Parathyroid adenoma (tissue), 2 donors: ENCODE data around the gene LRSAM1.

Source experiments
- H2AFZ ChIP-seq: fragments of 300-600 bp; sonication (generic); one replicate; pipeline ENCODE4 v1.7.0; 2017; ENCODE audit warnings: antibody characterized with exemption, mild to moderate bottlenecking
- H3K27ac ChIP-seq: fragments of 300-600 bp; sonication (generic); one replicate; pipeline ENCODE4 v1.7.0; 2017
- H3K27me3 ChIP-seq: fragments of 300-600 bp; sonication (generic); one replicate; pipeline ENCODE4 v1.7.0; 2017; ENCODE audit warnings: low read length; ENCODE audit not compliant: control insufficient read depth, insufficient read depth
- H3K36me3 ChIP-seq: fragments of 300-600 bp; sonication (generic); one replicate; pipeline ENCODE4 v1.7.0; 2017; ENCODE audit warnings: low read length; ENCODE audit not compliant: control insufficient read depth, insufficient read depth
- H3K4me1 ChIP-seq: fragments of 300-600 bp; sonication (generic); one replicate; pipeline ENCODE4 v1.7.0; 2017; ENCODE audit warnings: control low read depth
- H3K4me2 ChIP-seq: fragments of 300-600 bp; sonication (generic); one replicate; pipeline ENCODE4 v1.7.0; 2017; ENCODE audit warnings: low read length
- H3K4me3 ChIP-seq: fragments of 300-600 bp; sonication (generic); one replicate; pipeline ENCODE4 v1.7.0; 2017; ENCODE audit warnings: low read depth, low read length
- H3K79me2 ChIP-seq: fragments of 300-600 bp; sonication (generic); one replicate; pipeline ENCODE4 v1.7.0; 2017; ENCODE audit warnings: control low read depth
- H3K9ac ChIP-seq: fragments of 300-600 bp; sonication (generic); one replicate; pipeline ENCODE4 v1.7.0; 2017; ENCODE audit warnings: mild to moderate bottlenecking
- H3K9me3 ChIP-seq: fragments of 300-600 bp; sonication (generic); one replicate; pipeline ENCODE4 v1.7.0; 2017; ENCODE audit warnings: low read length; ENCODE audit not compliant: control insufficient read depth
- TF ChIP-seq, protein P1 (sequence below): fragments of 300-600 bp; sonication (generic); IDR thresholded peaks from one replicate; pipeline ENCODE4 v1.7.0; 2017; ENCODE audit warnings: antibody characterized with exemption, mild to moderate bottlenecking
- donor health status: primary hyperparathyroidism.

The LRSAM1 gene

GRCh38 chr9:127415141-127415540, 36.2 kb upstream of the LRSAM1 start:
- no peaks in the 10 kb centered on the region for H3K27me3 ChIP-seq
- no peak overlapping the region for H3K9ac ChIP-seq
- H3K9me3 ChIP-seq: no peaks in the 10 kb centered on the region
- no peak overlapping the region for H3K4me3 ChIP-seq
- TF ChIP-seq, protein P1, sequence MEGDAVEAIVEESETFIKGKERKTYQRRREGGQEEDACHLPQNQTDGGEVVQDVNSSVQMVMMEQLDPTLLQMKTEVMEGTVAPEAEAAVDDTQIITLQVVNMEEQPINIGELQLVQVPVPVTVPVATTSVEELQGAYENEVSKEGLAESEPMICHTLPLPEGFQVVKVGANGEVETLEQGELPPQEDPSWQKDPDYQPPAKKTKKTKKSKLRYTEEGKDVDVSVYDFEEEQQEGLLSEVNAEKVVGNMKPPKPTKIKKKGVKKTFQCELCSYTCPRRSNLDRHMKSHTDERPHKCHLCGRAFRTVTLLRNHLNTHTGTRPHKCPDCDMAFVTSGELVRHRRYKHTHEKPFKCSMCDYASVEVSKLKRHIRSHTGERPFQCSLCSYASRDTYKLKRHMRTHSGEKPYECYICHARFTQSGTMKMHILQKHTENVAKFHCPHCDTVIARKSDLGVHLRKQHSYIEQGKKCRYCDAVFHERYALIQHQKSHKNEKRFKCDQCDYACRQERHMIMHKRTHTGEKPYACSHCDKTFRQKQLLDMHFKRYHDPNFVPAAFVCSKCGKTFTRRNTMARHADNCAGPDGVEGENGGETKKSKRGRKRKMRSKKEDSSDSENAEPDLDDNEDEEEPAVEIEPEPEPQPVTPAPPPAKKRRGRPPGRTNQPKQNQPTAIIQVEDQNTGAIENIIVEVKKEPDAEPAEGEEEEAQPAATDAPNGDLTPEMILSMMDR: no peak
- no peak overlapping the region for H3K27ac ChIP-seq
- H3K36me3 ChIP-seq: no peaks in the 10 kb centered on the region
- H3K4me1 ChIP-seq: no peaks in the 10 kb centered on the region
- no peak overlapping the region for H3K4me2 ChIP-seq
- H3K79me2 ChIP-seq: no peaks in the 10 kb centered on the region
- H2AFZ ChIP-seq: no peak overlapping the region

DNA sequence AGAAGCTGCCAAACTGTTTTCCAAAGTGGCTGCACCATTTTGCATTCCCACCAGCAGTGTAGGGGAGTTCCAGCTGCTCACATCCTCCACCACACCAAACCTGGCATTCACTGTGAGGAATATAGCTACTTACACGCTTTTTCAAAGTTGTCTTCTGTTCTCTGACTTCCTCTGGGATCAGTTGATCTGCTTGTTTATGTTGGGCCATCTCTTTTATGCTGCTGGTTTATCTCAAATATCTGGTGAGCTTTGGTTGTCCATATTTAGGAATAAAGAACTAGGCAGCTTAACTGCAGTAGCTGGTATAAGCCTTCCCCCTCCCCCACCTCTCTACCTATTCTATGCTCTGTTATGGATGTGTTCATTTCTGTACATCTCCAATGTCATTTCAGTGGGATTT, 35.7 kb upstream of the LRSAM1 start:
- no peaks in the 10 kb centered on the region for H3K79me2 ChIP-seq
- no peak overlapping the region for H3K4me3 ChIP-seq
- TF ChIP-seq, protein P1: no peak
- H3K27me3 ChIP-seq: no peaks in the 10 kb centered on the region
- no peak overlapping the region for H3K4me2 ChIP-seq
- H3K4me1 ChIP-seq: no peaks in the 10 kb centered on the region
- H2AFZ ChIP-seq: no peak overlapping the region
- H3K9ac ChIP-seq: no peak overlapping the region
- H3K27ac ChIP-seq: no peak overlapping the region
- H3K36me3 ChIP-seq: no peaks in the 10 kb centered on the region
- no peaks in the 10 kb centered on the region for H3K9me3 ChIP-seq

- TF ChIP-seq, protein P1: no peak
- Histone ChIP-seq H3K79me2 (no peaks in the 10 kb centered on the region), H3K27me3 (no peaks in the 10 kb centered on the region), H3K36me3 (no peaks in the 10 kb centered on the region), H3K4me3 (no peak overlapping the region), H2AFZ (no peak overlapping the region), H3K27ac (no peak overlapping the region), H3K9me3 (no peaks in the 10 kb centered on the region), H3K4me1 (no peaks in the 10 kb centered on the region), H3K4me2 (no peak overlapping the region), H3K9ac (no peak overlapping the region)
These were observed 33.9 kb upstream of the LRSAM1 start for GRCh38 chr9:127417131-127418036.

DNA sequence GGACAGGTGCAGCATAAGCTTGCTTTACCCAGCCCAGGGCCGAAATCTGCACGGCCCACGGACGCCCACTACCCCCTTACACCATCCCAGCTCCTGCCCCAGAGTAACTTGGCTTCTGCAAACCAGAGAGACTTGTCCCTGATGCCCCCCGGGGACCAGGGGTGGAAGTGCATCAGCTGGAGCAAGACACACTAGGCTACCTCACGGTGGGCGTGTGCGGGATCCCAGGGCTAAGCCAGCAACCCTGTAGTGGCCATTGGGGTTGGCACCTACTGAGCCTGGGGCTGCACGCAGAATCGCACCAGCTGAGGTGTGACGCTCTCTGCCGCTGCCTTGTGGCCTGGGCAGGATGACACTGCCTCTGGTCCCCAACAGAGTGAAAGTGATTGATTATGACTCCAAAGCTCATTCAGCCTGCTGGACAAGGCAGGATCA, 33.3 kb upstream of the LRSAM1 start:
- Histone ChIP-seq H2AFZ (no peak overlapping the region), H3K27ac (no peak overlapping the region), H3K27me3 (no peaks in the 10 kb centered on the region), H3K36me3 (no peaks in the 10 kb centered on the region), H3K9me3 (no peaks in the 10 kb centered on the region), H3K4me2 (no peak overlapping the region), H3K4me3 (no peak overlapping the region), H3K79me2 (no peaks in the 10 kb centered on the region), H3K4me1 (no peaks in the 10 kb centered on the region), H3K9ac (no peak overlapping the region)
- TF ChIP-seq, protein P1: no peak

DNA sequence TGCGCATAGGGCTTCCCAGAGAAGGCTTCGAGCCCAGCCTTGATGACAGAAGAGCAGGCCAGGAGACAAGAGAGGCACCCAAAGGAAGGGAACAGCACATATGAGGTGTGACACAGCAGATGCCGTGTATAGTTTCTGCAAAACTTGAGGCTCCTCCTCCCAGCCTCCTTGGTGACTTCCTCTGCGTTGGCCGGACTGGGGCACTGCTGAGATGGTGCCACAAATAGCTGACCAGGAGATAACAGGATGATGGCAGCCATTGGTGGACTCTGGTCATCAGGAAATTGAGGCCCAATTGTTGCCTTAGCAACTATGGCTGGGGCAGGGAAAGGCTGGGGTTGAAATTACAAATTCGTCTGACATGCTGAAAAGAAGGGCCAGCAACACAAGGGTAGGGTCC, 32.0 kb upstream of the LRSAM1 start:
- Histone ChIP-seq H3K4me2 (no peak overlapping the region), H3K79me2 (no peaks in the 10 kb centered on the region), H2AFZ (no peak overlapping the region), H3K27me3 (no peaks in the 10 kb centered on the region), H3K27ac (no peak overlapping the region), H3K9ac (no peak overlapping the region), H3K4me1 (no peaks in the 10 kb centered on the region), H3K9me3 (no peaks in the 10 kb centered on the region), H3K36me3 (no peaks in the 10 kb centered on the region), H3K4me3 (no peak overlapping the region)
- TF ChIP-seq, protein P1: no peak
